Cardiac septum (tissue), 1 donor: Measurements from ENCODE around the gene MBD3L1. TPM values are rescaled to one million over a fixed set of nuclear protein-coding genes. Genes with fewer than 3 reads are reported as not detected.

Experiments used
- DNase-seq: peaks from one replicate; pipeline ENCODE4 v3.0.0-alpha.2; 2020; ENCODE audit warnings: low spot score
- intact Hi-C: fragments of 100-400 bp; cut with DNase I; formaldehyde crosslinking; loops from one replicate; pipeline ENCODE4 v1.14.0; 2022
- long read RNA-seq: library from polyadenylated mRNA; unstranded; transcript quantifications from one replicate; pipeline ENCODE4 v2.0.0, GENCODE V29; 2021
- total RNA-seq: library from RNA; stranded (reverse); fragmentation: NEBNext Ultra II Directional; extraction: Animal tissue kit (Norgen Biotek cat#: 25700); gene quantifications from one replicate; pipeline ENCODE4 v1.2.1, GENCODE V29; 2021
- donor health status: DM: no; HTN: no; CAD: no.

Gene MBD3L1
- not detected for total RNA-seq
- long read RNA-seq, result 0 reads

- intact Hi-C loops, result no loop called here
- DNase-seq, result peak; percentile 100
Observed at GRCh38 chr19:8832132-8833021, at the start of gene MBD3L1, which contains the start of gene ZNF558. Gene MBD3L1 (plus strand): TSS chr19:8832377. CDS start chr19:8842679, 10,302 bp downstream. Gene ZNF558 (minus strand): TSS chr19:8832304. CDS start chr19:8822659, 9,645 bp downstream.

DNA sequence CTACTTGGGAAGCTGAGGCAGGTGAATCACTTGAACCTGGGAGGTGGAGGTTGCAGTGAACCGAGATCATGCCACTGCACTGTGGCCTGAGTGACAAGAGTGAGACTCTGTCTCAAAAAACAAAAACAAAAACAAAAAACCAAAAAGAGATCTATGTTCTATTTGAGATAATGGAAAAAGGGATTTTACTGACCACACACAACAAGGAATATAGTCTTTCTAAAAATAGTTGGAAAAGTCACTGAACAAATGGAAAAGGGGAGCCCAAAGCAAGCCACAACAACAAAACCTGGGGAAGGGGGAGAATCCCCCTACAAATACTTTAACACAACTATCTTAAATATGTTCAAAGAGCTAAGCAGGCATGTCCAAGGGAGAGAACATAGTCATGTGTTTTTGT lies 37.4 kb upstream of the MBD3L1 start:
- DNase-seq, result no peak

GRCh38 chr19:8806661-8807060 lies 25.5 kb upstream of the MBD3L1 start:
- intact Hi-C loops, result no loop called here

More for the DNA sequence above, 37.4 kb upstream of the MBD3L1 start:
- intact Hi-C loops, result no loop called here

DNA sequence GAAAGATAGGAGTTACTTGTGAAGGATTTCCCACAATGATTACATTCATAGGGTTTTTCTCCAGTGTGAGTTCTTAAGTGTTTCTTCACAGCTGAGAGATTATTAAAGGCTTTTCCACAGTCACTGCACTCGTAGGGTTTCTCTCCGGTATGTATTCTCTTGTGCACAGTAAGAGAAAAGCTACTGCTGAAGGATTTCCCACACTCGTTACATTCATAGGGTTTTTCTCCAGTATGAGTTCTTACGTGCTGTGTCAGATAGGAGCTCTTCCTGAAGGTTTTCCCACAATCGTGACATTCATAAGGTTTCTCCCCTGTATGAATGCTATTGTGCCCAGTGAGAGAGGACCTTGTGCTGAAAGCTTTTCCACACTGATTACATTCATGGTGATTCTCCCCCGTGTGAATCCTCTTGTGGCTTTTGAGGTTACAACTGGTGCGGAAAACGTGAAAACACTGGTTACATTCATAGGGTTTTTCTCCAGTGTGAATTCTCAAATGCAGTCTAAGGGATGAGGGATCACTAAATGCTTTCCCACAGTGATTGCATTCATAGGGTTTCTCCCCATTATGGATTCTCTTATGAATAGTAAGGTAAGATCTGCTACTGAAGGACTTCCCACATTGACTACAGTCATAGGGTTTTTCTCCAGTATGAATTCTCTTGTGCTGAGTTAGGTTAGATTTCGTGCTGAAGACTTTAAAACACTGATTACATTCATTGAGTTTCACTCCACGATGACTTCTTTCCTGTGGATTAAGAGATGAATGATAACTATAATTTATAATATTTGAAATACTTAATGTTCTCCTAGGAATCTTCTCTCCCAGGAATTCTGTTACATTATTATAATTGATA lies 20.6 kb upstream of the MBD3L1 start:
- DNase-seq, result no peak
- intact Hi-C loops, result no loop called here

More at GRCh38 chr19:8806661-8807060, 25.5 kb upstream of the MBD3L1 start:
- DNase-seq, result no peak

DNA sequence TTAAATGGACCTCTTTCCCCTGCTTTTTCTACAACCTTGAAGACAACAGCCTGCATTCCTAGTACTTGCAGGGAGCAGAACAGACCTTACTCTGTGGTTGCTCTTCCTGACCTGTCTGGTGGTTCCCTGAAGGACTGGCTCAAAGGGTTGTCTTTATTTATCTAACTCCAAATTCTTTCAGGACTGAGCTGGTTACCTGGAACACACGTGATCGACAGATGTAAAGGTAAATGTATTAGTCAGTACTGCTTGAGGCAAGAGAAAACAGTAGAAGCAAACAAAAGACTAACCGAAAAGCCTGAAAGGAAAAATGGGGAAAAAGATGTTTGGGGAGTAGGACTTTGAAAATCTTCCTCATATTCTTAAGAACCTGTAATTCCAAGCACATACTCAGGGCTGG lies 18.0 kb upstream of the MBD3L1 start:
- intact Hi-C loops, result no loop called here

GRCh38 chr19:8815780-8816179 lies 16.4 kb upstream of the MBD3L1 start:
- intact Hi-C loops, result no loop called here
- DNase-seq, result no peak

More for the DNA sequence above, 18.0 kb upstream of the MBD3L1 start:
- no peak for DNase-seq

DNA sequence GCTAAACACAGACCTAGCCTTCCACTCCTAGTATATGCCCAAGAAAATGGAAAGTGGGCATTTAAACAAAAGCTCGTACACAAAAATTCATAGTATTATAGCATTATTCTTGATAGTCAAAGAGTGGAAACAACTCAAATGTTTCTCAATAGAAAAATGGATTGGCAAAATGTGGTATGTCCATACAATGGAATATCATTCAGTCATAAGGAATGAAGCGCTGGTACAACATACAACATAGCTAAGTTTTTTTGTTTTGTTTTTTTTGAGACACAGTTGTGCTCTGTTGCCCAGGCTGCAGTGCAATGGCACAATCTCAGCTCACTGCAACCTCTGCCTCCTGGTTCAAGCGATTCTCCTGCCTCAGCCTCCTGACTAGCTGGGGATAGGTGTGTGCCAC lies 11.9 kb upstream of the MBD3L1 start:
- intact Hi-C loops, result no loop called here

DNA sequence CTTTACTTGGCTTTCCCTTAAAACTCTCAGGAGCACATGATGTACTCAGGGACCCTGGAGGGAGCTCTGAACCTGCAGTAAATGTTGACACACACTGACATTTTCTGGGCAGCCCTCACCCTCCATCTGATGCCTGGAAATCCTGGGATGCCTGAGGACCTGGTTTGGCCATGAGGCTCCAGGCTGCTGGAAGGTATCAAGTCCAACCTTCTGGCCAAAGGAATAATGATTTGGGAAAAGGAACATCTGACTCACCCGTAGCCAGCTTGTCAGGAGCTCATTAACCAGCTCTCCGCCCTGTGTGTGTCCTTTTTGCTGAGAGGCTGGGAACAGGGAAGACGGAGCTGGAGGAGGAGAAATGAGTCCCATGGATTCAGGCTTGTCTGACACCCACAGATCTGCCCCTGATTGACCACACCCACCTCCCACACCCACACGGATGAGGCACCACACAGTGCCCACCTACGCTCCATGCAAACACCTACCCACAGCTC lies 10.4 kb upstream of the MBD3L1 start:
- intact Hi-C loops, result no loop called here
- DNase-seq, result no peak

More for the DNA sequence above, 11.9 kb upstream of the MBD3L1 start:
- DNase-seq, result no peak

GRCh38 chr19:8826371-8826770 lies 5.8 kb upstream of the MBD3L1 start:
- no peak for DNase-seq
- intact Hi-C loops, result no loop called here

DNA sequence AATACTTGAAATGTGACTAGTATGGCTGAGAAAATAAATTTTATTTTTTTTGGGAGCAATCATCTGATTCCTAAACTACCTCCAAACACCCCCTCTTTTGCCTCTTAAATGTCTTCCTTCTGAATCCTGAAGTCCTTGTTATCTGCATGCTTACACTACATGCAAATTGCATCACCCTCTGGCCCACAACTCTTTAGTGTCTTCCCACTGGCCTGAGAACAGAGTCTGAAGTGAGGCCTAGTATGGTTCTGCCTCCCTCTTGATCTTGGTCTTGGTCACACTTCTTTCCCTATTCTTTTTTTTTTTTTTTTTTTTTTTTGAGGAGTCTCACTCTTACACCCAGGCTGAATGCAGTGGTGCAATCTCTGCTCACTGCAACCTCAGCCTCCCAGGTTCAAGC lies 4.9 kb upstream of the MBD3L1 start:
- no peak for DNase-seq
- intact Hi-C loops, result no loop called here

DNA sequence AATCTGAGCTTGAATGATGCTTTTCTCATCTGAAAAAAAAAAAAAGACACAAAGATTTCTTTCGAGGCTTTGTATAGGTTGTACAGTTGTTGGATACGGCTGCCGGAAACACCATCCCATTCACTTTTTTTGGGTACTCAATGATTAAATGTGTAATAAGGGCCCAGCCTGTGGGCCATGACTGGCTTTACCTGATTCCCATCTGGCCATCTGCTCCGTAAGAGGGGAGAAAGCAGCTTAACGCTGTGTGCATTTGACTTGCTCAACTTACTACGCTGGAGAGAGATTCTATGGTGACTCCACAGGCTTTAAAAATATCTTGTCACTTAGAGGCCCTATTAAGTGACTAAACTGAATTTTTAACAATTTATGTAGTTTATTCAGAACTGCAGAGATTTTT lies 804 bp upstream of the MBD3L1 start:
- DNase-seq, result no peak
- intact Hi-C loops, result no loop called here

- intact Hi-C loops, result no loop called here
- DNase-seq, result no peak
Observed at GRCh38 chr19:8831832-8832131, 395 bp upstream of the MBD3L1 start.

DNA sequence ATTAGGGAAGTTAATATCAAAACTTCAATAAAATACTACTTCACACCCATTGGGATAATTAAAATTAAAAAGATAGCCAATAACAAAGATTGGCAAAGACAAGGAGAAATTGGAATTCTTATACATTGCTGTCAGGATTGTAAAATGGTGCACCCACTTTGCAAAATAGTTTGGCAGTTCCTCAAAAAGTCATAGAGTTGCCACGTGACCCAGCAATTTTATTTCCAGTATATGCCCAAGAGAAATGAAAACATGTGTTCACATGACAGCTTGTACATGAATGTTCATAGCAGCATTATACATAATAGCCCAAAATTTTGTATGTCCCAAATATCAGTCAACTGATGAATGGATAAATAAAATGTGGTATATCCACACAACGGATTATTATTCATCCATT lies 3.3 kb downstream of the MBD3L1 start:
- no peak for DNase-seq
- intact Hi-C loops, result no loop called here

DNA sequence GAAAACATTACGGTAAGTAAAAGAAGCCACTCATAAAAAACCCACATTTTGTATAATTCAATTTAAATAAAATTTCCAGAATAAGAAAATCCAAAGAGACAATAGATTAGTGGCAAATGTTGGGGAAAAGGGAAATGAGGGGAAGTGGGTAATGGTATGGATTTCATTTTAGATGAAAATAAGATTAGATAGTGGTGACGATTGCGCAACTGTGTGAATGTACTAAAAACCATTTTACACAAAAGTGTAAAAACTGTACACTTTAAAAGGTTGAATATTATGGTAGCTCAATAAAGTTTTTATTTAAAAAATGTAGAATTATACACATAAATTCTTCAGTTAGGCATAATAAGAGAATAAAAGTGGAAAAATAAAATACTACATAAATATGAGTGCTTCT lies 3.7 kb downstream of the MBD3L1 start:
- DNase-seq, result no peak
- intact Hi-C loops, result no loop called here

GRCh38 chr19:8840708-8841107 lies 8.5 kb downstream of the MBD3L1 start:
- intact Hi-C loops, result no loop called here
- DNase-seq, result no peak

DNA sequence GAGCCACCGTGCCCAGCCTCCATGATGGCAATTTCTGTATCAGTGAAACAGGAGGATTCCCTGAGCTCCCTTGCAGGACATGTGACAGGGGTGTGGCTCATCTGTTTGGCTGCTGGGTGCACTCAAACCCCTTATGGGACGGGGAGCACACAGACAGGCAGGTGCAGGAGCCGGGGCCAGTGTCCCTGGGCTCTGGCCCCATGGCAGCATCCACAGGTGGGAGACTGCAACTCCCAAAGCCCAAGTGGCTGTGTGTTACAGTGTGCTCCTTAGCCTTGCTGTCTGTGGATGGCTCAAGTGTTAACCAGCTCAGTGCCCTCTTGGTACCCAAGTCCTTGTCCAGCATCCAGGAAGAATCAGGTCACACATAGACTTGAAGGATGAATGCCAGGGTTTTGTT lies 14.6 kb downstream of the MBD3L1 start:
- intact Hi-C loops, result no loop called here

DNA sequence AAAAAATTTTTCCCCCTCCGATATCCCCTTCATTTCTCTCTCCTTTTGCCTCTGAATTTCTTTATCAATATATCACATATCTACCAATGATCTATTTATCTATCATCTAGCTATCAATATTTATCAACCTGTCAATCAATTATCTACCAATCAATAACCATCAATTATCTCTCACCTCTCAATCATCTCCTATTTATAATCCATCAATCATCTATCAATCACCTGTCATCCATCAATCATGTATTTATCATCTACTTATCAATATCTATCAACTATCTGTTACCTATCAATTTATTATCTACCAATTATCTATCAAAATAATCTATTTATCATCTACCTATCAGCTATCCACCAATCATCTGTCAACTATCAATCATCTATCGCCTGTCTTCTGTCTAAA lies 17.1 kb downstream of the MBD3L1 start:
- intact Hi-C loops, result no loop called here
- no peak for DNase-seq

More for the DNA sequence above, 14.6 kb downstream of the MBD3L1 start:
- DNase-seq, result no peak

DNA sequence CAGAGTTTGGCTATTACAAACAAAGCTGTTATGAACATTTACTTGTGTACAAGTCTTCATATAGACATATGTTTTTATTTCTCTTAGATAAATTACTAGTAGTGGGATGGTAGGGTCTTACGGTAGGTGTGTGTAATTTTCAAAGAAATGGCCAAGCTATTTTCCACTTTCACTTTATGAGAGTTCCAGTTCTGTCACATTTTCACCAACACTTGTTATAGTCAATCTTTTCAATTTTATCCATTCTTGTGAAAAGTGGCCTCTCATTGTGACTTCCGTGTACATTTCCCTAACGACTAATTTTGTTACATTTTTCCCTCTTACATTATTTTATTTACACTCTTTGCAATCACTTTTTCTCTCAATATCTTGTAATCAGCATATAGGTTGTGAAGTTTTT lies 18.3 kb downstream of the MBD3L1 start:
- DNase-seq, result no peak
- intact Hi-C loops, result no loop called here

GRCh38 chr19:8858260-8858659 lies 26.1 kb downstream of the MBD3L1 start:
- intact Hi-C loops, result no loop called here
- DNase-seq, result no peak

DNA sequence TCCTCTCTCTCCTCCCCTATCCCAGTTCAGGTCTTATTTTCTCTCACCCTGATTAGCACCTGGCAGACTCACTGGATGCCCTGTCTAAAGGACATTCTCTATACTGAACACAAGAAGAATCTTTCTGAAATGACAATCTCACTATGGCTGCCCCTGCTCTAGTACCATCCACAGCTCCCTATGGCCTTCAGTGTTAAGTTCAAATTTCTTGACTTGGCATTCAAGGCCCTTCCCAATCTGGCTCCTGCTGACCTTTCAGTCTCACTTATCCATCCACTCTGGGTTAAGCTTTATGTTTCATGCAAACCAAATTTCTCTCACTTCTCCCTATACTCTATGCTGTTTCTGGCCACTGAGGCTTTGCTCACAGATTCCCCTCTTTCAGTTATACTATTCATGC lies 34.2 kb downstream of the MBD3L1 start:
- intact Hi-C loops, result no loop called here
- no peak for DNase-seq
